ENCODE results near the gene IFITM1.
"Not testable (repeated sequence)": the region's sequence is repeated elsewhere in the genome, so short reads cannot be mapped to it uniquely, and the experiment has no call there.

IFITM1 gene

DNA sequence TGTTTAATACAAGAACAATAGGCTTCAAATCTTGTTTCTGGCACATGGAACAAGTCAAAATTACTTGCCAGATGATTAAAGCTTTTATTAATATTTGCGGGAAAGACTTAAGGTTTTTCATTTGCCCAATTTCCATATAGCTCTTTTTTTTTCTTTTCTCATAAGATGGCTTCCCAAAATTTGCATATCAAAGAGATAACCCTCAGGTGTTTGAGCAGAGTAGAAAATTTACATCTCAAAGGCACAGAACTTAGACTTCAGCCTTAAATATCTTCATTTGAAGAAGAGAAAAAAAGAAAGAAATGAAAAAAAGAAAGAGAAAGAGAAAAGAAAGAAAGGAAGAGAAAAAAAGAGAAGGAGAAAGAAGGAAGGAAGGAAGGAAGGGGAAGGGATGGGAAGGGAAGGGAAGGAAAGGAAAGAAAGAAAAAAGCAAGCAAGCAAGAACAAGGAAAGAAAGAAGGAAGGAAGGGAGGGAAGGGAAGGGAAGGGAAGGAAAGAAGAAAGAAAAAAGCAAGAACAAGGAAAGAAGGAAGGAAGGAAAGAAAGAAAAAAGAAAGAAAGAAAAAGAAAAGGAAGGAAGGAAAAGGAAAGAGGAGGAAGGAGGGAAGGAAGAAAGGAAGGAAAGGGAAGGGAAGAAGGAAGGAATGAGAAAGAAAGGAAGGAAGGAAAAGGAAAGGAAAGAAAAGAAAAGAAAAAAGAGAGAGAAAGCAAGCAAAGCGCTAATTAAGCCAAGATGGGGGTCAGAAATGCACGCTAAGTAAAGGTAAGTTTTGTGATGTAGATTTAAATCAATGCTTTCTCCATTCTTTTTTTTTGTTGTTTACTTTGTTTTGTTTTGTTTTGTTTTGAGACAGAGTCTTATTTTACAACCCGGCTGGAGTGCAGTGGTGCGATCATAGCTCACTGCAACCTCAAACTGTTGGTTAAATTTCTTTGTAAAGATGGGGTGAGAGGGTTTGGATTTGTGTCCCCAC, 27.0 kb downstream of the IFITM1 start:
- in situ Hi-C loops (cut with MboI; ENCODE audit: low sequenced_read_pairs) = no loop called here

DNA sequence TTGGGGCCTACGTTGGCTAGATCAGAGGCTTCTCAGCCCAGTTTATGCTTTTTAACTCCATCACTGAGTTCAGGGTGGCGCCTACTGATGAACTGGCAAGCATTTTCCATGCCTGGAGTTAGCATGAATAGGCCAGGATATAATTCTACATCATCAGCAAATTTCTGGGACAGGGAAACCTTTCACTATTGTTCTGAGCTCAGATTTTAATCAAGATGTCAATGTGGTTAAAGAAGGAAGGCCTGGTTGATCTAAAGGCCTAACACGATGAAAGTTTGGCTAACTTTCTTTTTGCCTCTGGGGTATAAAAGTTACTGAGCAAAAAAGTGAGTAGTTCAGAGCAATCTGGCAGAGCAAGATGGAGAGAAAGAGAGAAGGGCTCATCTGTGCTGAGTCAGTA, 28.5 kb downstream of the IFITM1 start:
- in situ Hi-C loops (cut with MboI; ENCODE audit: low sequenced_read_pairs) = no loop called here

DNA sequence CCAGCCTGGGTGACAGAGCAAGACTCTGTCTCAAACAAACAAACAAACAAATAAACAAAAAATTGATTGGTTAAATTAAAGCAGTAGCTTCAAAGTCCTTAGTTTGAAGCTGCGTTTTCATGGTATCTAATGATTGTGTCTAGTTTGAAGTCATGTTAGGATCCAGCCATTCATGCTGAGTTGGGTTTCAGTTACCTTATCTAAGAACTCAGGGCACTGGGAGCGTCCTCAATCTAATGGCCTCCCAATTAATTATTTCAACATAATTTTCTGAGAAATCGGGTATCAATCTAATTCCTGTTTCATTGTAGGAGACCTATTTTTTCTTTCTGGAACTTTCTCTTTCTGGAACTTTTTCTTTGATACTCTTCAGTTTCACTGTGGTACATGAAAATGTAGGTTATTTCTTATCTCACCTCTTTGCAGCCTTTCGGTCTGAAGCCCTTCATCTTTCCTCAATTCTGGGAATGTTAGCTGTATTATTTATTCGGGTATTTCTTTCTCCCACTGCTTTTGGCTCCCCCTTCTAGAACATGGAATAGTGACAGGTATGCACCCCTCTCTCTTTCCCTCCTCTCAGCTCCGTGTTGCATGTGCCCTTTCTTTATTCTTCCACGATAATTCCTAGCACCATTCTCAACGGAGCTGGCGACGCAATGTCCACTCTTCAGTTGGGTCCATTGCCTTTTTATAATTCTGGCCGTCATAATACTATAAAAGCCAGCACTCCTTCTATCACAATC, 31.2 kb downstream of the IFITM1 start:
- in situ Hi-C loops (cut with MboI; ENCODE audit: low sequenced_read_pairs) = no loop called here

DNA sequence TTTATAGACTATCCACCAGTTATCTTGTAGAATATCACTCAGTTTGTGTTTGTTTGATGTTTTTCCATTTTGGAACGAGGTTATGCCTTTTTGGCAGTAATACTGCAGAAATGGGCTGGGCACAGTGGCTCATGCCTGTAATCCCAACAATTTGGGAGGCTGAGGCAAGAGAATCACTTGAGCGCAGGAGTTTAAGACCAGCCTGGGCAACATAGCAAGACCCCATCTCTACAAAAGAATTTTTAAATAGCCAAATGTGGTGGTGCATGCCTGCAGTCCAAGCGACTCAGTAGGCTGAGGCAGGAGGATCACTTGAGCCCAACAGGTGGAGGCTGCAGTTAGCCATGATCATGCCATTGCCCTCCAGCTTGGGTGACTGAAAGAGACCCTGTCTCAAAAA, 32.7 kb downstream of the IFITM1 start:
- in situ Hi-C loops (cut with MboI; ENCODE audit: low sequenced_read_pairs) = no loop called here

DNA sequence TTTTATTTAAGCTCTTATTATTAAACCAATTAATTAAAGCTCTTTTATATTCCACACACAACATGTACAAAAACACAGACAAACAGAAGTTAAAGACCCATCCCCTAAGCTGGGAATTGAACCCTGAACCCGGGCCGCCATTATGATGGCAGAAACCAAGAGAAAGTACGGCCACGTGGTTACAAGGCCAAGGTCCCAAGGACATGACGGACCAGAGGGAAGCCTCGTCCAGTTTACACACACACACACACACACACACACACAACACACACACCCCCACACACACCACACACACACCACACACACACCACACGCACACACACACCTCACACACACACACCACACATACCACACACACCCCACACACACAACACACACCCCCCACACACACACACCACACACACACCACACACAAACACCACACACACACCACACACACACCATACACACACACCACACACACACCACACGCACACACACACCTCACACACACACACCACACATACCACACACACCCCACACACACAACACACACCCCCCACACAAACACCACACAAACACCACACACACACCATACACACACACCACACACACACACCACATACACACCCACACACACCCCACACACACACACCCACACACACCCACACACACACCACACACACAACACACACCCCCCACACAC, 35.6 kb downstream of the IFITM1 start:
- in situ Hi-C loops (cut with MboI; ENCODE audit: low sequenced_read_pairs) = not testable (repeated sequence)

DNA sequence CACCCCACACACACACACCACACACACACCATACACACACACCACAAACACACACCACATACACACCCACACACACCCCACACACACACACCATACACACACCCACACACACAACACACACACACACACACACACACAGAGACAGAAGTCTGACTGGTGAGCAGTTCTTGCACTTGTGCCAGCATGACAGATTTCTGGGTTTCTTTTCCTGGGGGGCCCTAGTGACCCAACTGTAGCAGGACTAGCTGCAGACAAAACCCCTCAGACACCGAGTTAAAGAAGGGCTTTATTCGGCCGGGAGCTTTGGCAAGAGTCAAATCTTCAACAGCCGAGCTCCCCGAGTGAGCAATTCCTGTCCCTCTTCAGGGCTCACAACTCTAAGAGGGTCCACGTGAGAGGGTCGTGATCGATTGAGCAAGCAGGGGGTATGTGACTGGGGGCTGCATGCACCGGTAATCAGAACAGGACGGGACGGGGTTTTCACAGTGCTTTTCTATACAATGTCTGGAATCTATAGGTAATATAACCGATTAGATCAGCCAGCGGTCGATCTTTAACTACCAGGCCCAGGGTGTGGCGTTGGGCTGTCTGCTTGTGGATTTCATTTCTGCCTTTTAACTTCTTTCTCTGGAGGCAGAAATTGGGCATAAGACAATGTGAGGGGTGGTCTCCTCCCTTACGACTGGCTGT, 36.3 kb downstream of the IFITM1 start:
- in situ Hi-C loops (cut with MboI; ENCODE audit: low sequenced_read_pairs) = not testable (repeated sequence)

DNA sequence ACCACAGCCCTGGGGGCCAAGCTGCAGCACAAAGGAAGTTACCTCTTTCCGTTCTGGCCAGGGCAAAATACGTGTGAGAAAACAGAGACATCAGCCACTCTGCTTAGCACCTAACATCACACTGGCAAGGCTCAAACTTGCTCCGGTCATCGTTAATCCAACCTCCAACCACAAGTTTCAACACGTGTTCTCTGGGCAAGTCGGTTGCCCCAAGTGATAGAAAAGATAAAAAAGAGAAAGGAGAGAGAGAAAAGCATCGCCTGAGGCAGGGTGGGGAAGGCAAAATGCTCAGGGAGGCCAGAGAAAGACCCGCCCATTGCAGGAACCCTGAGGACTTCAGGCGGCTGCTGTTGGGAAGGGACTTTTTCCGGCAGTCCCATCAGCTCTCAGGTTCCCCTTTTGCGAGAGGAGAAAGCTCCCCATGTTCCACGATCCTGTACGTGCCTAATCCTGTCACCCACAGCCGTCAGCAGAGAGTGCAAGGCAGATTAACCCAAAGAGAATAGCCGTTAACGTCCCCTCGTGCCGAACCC, 36.9 kb downstream of the IFITM1 start:
- in situ Hi-C loops (cut with MboI; ENCODE audit: low sequenced_read_pairs) = no loop called here

DNA sequence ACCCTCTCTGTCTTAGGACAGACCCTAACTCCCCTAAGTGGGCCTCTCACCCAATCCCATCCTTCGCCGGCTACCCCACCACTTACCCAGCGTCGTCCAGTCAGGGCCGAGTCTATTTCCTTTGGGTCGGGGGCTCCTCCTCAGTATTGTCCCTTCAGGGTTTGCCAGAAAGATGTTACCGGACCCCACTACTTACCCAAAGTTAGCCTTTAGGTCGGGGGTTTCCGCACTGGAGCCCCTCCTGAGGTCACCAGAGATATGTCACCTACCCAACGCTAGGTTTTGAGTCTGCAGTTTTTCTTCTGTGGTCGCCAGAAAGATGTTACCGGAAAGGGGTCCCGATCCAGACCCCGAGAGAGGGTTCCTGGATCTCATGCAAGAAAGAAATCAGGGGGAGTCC, 37.6 kb downstream of the IFITM1 start:
- in situ Hi-C loops (cut with MboI; ENCODE audit: low sequenced_read_pairs) = no loop called here

DNA sequence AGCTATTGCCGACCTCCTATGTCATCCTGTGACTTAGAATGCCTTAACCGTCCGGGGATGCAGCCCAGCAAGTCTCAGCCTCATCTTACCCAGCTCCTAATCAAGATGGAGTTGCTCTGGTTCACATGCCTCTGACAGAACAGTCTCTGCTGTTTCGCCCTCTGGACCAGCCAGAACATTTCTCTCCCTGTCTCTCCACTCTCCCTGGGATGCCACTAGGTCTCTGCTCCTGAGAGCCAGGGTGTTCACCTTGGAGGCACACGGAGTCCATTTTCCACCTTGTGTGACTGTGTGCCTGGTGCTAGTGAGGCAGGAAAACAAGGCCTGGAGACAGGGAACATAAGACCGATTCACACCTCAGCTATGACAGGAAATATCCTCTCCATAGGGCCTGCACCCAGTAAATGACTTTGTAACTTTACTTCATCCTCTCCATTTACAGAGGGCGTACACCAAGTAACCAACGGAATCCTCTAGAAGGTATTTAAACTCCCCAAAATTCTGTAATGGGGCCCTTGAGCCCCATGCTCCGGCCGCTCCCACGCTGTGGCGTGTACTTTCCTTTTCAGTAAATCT, 38.7 kb downstream of the IFITM1 start:
- in situ Hi-C loops (cut with MboI; ENCODE audit: low sequenced_read_pairs) = no loop called here

DNA sequence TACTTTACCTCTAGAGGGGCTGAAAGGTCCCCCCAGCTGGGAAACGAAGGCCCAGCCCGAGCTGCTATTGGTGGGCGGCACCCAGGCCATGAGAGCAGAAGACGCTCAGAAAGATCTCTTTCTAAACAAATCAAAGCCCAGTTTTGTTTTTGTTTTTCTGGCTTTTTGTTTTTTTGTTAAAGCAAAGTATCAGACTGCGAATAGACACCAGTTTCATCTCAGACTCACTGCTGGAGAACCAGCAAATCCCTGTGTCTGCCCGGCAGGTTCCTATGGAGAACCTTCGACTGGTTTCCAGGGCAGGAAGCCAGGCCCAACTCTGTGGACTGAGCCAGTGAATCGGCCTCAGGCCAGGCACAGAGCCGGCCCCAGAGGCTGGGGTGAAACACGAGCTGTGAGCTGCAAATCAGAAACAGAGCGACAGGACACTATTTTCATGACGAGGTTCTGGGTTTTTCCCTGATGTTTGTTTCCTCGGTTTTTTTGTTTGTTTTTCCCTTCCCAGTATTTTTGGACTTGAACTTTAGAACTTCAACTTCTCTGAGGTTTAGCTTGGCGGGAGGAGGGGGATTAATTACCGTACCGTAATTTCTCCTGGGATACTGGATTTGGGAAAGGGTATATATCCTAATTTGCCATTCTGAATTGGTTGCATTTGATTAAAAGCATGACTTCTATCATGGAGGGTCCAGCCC, 39.5 kb downstream of the IFITM1 start:
- in situ Hi-C loops (cut with MboI; ENCODE audit: low sequenced_read_pairs) = no loop called here

DNA sequence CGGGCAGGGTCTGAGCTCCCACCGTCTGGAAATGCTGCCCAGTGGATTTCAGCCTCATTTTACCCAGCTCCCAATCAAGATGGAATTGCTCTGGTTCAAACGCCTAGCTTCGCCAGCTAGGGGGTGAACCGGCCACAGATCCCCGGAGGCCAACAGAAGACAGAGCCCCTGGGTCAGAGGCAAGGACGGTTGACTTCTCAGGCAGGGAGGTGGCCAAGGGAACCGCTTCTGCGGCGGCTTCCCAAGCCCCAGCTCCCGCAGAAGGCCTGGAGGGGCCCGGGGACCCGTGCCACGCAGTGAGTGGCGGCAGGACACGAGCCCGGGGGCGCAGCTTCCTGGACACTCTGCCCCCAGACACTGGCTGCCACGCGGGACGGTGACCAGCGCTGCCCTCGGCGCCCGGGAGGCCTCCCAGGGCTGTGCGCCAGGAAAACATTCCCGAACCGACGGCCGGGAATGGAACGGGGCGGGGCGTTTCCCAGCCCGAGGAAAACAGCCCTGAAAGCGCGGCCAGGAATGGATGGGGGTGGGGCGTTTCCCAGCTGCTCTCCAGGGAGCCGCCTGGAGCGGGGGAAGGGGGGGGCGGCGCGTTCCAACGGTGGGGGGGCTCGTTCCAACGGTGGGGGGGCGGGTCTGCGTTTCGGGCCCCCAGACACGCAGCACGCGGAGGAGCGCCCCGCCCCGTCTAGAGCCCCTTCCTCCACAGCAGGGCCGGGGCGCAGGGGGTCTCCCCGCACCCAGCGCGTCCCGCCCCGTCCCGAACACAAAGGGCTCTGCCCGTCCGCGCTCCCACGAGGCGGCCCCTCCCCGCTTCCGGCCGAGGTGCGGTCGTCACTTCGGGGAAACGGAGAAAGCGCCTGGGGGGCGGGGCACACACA, 42.0 kb downstream of the IFITM1 start:
- in situ Hi-C loops (cut with MboI; ENCODE audit: low sequenced_read_pairs) = no loop called here

DNA sequence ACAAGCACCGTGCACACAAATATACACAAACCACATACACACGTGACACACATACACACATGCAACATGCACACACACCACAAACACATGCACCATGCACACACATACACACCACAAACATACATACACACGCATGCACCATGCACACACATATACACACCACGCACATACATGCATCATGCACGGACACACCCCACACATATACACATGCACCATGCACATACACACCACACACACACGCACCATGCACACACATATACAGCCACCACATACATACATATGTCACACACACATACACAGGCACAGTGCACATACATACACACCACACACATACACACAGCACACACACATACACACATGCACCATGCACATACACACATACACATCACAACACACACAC, 42.8 kb downstream of the IFITM1 start:
- in situ Hi-C loops (cut with MboI; ENCODE audit: low sequenced_read_pairs) = no loop called here

DNA sequence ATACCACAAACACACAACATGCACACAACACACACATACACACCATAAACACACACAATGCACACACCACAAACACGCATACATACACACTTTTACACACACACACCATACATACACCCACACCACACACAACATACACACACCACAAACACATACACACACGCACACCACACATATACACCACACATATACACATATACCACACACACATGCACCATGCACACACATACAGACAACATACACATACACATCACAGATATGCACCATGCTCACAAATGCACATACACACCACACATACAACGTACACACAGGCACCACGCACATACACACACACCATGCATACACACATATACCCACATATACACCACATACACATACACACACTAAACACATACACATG, 43.7 kb downstream of the IFITM1 start:
- in situ Hi-C loops (cut with MboI; ENCODE audit: low sequenced_read_pairs) = no loop called here

DNA sequence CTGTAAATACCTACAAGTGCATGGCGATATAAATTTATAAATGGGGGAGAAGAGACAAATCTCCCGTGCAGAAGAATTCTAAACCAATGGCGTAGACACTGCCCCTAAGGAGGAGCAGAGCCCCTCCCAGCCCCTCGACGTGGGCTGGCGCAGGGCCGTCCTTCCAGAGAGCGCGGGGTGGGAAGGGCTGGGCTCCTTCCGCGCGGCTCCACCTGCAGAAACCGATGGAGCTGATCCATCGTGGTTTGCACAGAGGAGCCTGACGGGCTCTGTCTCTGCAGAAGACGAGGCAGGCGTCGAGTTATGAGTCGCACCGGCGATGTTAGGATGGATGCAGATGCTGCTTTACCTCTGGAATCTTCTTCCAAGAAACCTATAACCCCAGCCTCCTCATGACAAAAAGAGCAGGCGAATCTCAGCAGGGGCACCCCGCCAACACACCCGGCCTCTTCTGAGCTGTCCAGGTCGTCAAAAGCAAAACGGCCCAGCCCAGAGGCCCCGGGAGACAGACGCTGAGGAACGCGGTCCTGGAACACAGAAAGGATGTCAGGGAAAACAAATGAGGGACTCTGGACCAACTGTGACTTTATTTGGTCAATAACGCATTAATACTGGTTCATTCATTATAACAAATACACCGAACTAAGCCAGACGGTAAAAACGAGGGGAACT, 44.4 kb downstream of the IFITM1 start:
- in situ Hi-C loops (cut with MboI; ENCODE audit: low sequenced_read_pairs) = no loop called here

DNA sequence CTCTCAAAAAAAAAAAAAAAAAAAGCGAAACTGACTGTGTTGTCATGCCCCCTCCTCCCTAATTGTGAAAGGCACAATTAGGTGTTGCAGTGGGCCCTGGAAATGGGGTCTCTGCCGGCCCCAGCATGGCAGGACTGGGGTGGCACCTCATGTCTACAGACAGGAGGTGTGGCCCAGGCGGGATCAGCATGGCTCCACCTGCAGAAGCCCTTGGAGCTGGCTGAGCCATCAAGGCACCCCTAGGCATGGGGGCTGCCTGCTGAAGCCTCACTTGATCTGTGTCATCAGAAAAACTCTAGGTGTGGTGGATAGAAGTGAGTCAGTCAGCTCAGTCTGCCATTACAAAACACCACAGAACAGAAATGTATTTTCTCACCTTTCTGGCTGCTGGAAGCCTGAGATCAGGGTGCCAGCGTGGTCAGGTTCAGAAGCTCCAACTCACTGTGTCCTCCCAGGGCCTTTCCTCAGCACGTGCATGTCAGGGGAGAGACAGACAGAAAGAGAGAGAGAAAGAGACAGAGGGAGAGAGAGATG, 45.4 kb downstream of the IFITM1 start:
- in situ Hi-C loops (cut with MboI; ENCODE audit: low sequenced_read_pairs) = no loop called here

DNA sequence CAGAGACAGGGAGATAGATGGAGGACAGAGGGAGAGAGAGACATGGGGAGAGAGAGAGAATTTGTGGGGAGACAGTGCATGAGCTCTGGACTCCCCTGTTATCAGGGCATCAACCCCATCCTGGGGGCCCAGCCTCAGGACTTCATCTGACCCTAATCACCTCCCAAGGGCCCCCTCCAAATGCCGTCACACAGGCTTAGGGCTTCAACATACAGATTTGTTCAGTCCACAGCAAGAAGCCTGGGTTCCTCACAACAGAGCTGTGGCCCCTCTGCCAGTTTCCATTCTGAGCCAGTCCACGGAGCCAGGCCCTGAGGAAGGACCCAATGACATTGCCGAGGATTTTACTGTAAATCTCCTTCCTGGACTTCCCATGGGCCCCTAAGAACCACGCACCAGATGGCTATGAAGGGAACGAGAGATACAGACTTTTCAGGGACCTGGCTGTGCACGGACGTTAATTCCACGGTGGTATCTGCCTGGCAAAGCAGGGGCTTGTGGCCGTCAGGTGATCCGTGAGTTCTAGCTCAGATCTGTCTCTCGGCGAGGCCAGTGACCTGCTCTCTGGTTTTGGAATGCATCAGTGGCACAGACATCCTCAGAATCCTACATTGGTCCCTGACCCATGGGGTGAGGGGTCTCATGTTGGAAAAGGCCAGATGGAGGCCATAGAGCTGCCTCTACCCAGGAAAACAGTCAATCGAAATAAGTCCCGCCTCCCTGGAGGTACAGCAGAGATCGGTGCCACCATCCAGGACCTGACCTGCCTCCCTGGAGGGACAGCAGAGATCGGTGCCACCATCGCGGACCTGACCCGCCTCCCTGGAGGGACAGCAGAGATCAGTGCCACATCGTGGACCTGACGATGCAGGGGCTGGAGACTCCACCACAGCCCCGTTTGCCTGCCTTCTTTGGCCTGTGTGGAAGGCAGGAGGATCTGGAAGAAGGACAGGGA, 46.8 kb downstream of the IFITM1 start:
- in situ Hi-C loops (cut with MboI; ENCODE audit: low sequenced_read_pairs) = no loop called here
